HG03457 (cell line): Measurements from ENCODE around the gene CDKN2B.
"Not testable (repeated sequence)": the region's sequence is repeated elsewhere in the genome, so short reads cannot be mapped to it uniquely, and the experiment has no call there.

ENCODE experiments used
- ATAC-seq: cut with Tn5 transposase; IDR thresholded peaks from one replicate; pipeline ENCODE4 v1.9.1; 2021; ENCODE audit warnings: moderate number of reproducible peaks; ENCODE audit not compliant: unreplicated experiment

CDKN2B gene

GRCh38 chr9:21969951-21970799 lies 38.9 kb downstream of the CDKN2B start:
- ATAC-seq = no peak

GRCh38 chr9:21969011-21969940 lies 39.8 kb downstream of the CDKN2B start:
- no peak for ATAC-seq

GRCh38 chr9:21968331-21969010 lies 40.6 kb downstream of the CDKN2B start:
- ATAC-seq = no peak

GRCh38 chr9:21967702-21968101 lies 41.4 kb downstream of the CDKN2B start:
- ATAC-seq = no peak

GRCh38 chr9:21967169-21967568 lies 41.9 kb downstream of the CDKN2B start:
- no peak for ATAC-seq

GRCh38 chr9:21966140-21966851 lies 42.8 kb downstream of the CDKN2B start:
- no peak for ATAC-seq

- ATAC-seq = peak; percentile 76
These were observed 43.6 kb downstream of the CDKN2B start for GRCh38 chr9:21965401-21965951.

GRCh38 chr9:21964925-21965385 lies 44.1 kb downstream of the CDKN2B start:
- ATAC-seq = peak; percentile 68

GRCh38 chr9:21961569-21961968 lies 47.5 kb downstream of the CDKN2B start:
- no peak for ATAC-seq

- ATAC-seq = not testable (repeated sequence)
These were observed 49.8 kb downstream of the CDKN2B start for GRCh38 chr9:21959268-21959667.

- no peak for ATAC-seq
These were observed 50.3 kb downstream of the CDKN2B start for GRCh38 chr9:21958833-21959232.
